NCI-H2107 treated with DMSO at 0.1 percent for 48 hours (cell line): Measurements from ENCODE around the gene PXT1.

ENCODE experiments used
- DNase-seq: peaks from one replicate; lab custom pipeline; 2025; ENCODE audit not compliant: unreplicated experiment; lab: John Stamatoyannopoulos, UW

The PXT1 gene

GRCh38 chr6:36347621-36348020 is 95.0 kb downstream of the PXT1 start:
- DNase-seq, result no peak

GRCh38 chr6:36346486-36347273 is 96.0 kb downstream of the PXT1 start:
- no peak for DNase-seq

GRCh38 chr6:36345681-36346466 is 96.8 kb downstream of the PXT1 start:
- DNase-seq, result no peak

- DNase-seq, result no peak
Observed at GRCh38 chr6:36343109-36343680, 99.5 kb downstream of the PXT1 start.

GRCh38 chr6:36340618-36341454 is 101.8 kb downstream of the PXT1 start:
- DNase-seq, result no peak
